Rectal smooth muscle tissue (tissue), 1 donor: ENCODE results near the gene METTL17.
"Not testable (repeated sequence)": the region's sequence is repeated elsewhere in the genome, so short reads cannot be mapped to it uniquely, and the experiment has no call there.

Source experiments
- H3K27ac ChIP-seq: one replicate; pipeline ENCODE4 v1.7.0; 2013; ENCODE audit warnings: low read depth, low read length, inconsistent platforms
- H3K27me3 ChIP-seq: one replicate; pipeline ENCODE4 v1.7.0; 2013; ENCODE audit warnings: low read length; ENCODE audit not compliant: control insufficient read depth, insufficient read depth
- H3K36me3 ChIP-seq: one replicate; pipeline ENCODE4 v1.7.0; 2013; ENCODE audit warnings: low read length; ENCODE audit not compliant: control insufficient read depth, insufficient read depth
- H3K4me1 ChIP-seq: one replicate; pipeline ENCODE4 v1.7.0; 2013; ENCODE audit warnings: low read length; ENCODE audit not compliant: control insufficient read depth, insufficient read depth
- H3K4me3 ChIP-seq: one replicate; pipeline ENCODE4 v1.7.0; 2013; ENCODE audit warnings: low read length
- H3K9ac ChIP-seq: one replicate; pipeline ENCODE4 v1.7.0; 2013; ENCODE audit warnings: low read length

The METTL17 gene

GRCh38 chr14:21032326-21033132, 42.7 kb downstream of the METTL17 start:
- Histone ChIP-seq H3K36me3 (no peaks in the 10 kb centered on the region), H3K9ac (no peak overlapping the region), H3K27ac (no peak overlapping the region), H3K4me3 (no peak overlapping the region), H3K4me1 (no peaks in the 10 kb centered on the region), H3K27me3 (no peaks in the 10 kb centered on the region)

DNA sequence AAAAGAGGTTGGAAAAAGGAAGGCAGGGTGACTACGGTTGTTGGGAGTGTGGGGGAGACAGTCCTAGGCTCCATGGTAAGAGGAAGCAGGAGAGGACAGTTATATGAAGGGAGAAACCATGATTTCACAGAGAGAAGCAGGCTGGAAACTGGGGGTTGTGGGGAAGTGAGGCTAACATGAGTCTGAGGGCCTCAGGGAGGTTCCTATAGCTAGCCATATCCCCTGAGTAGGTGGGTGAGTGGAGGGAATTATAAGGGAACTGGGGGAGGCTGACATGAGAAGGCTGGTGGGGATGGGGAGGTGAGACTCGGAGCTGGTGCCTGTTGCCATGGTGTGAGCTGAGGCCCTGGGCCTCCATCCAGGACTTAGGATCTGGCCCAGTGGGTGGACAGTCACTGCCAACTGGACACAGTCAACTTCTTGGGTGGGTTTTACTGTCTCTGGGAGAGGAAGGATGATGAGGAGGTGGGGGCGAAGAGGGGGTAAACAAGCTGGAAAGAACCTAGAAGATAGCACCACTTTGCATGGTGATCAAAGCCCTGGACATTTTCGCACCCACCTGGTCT, 43.4 kb downstream of the METTL17 start:
- Histone ChIP-seq H3K4me1 (no peaks in the 10 kb centered on the region), H3K27me3 (no peaks in the 10 kb centered on the region), H3K36me3 (no peaks in the 10 kb centered on the region), H3K4me3 (no peak overlapping the region), H3K27ac (no peak overlapping the region), H3K9ac (no peak overlapping the region)

GRCh38 chr14:21034707-21035106, 44.9 kb downstream of the METTL17 start, which contains the start of gene RNASE13:
TSS of gene RNASE13 (minus strand) at chr14:21034807. CDS start at chr14:21034288, 519 bp downstream.
- no peak within 1 kb of the TSS for H3K27ac ChIP-seq

GRCh38 chr14:21036751-21037150, 47.0 kb downstream of the METTL17 start:
- Histone ChIP-seq H3K27me3 (no peaks in the 10 kb centered on the region), H3K27ac (no peak overlapping the region), H3K4me3 (no peak overlapping the region), H3K4me1 (peaks cover 16% of the 10 kb centered on the region), H3K9ac (no peak overlapping the region), H3K36me3 (no peaks in the 10 kb centered on the region)

More at GRCh38 chr14:21034707-21035106, 44.9 kb downstream of the METTL17 start, which contains the start of gene RNASE13:
- no peak within 1 kb of the TSS for H3K9ac ChIP-seq
- H3K4me3 ChIP-seq: no peak within 1 kb of the TSS
- H3K36me3 ChIP-seq: no peaks in the 10 kb centered on the region
- peaks cover 12% of the 10 kb centered on the region for H3K4me1 ChIP-seq
- no peaks in the 10 kb centered on the region for H3K27me3 ChIP-seq

- Histone ChIP-seq H3K27me3 (no peaks in the 10 kb centered on the region), H3K9ac (no peak overlapping the region), H3K27ac (no peak overlapping the region), H3K36me3 (no peaks in the 10 kb centered on the region), H3K4me1 (peaks cover 16% of the 10 kb centered on the region), H3K4me3 (no peak overlapping the region)
These were observed 47.4 kb downstream of the METTL17 start for GRCh38 chr14:21037156-21037555.

- Histone ChIP-seq H3K27me3 (no peaks in the 10 kb centered on the region), H3K4me3 (peak overlapping the region; percentile 32), H3K36me3 (no peaks in the 10 kb centered on the region), H3K4me1 (peaks cover 16% of the 10 kb centered on the region), H3K9ac (peak overlapping the region; percentile 27), H3K27ac (peak overlapping the region; percentile 85)
These were observed 49.0 kb downstream of the METTL17 start for GRCh38 chr14:21038441-21039422.

GRCh38 chr14:21039585-21040369, 50.0 kb downstream of the METTL17 start:
- Histone ChIP-seq H3K4me1 (peaks cover 16% of the 10 kb centered on the region), H3K27ac (peak overlapping the region; percentile 85), H3K36me3 (no peaks in the 10 kb centered on the region), H3K4me3 (peak overlapping the region; percentile 32), H3K27me3 (no peaks in the 10 kb centered on the region), H3K9ac (peak overlapping the region; percentile 27)

DNA sequence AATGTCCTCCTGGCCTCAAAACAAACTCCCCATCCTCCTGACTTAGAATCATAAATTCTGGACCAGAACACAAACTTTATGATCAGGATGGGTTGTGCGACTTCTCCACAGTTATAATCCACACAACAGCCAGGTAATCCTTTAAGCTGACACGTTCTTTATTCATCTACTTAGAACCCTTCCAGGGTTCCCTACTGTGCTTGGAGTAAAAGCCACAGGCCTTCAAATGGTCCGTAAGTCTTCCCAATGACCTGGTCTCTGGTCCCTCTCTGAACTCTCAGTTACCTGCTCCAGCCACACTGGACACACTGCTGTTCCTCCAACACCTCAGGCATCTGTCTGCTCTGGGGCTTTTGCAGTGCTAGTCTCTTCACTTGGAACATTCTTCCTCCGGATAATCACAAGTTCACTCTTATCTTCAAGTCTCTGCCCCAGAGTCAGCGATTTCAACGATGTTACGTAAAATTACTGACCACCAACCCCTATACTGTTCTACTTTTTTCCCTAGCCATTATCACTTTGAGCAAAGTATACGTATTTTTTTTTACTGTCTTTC, 50.7 kb downstream of the METTL17 start:
- Histone ChIP-seq H3K4me1 (peaks cover 16% of the 10 kb centered on the region), H3K27ac (no peak overlapping the region), H3K36me3 (no peaks in the 10 kb centered on the region), H3K9ac (no peak overlapping the region), H3K27me3 (no peaks in the 10 kb centered on the region), H3K4me3 (no peak overlapping the region)

GRCh38 chr14:21040941-21041340, 51.2 kb downstream of the METTL17 start:
- H3K27ac ChIP-seq, H3K4me3 ChIP-seq, H3K27me3 ChIP-seq, H3K36me3 ChIP-seq, H3K9ac ChIP-seq: not testable (repeated sequence)
- H3K4me1 ChIP-seq: peaks cover 16% of the 10 kb centered on the region

GRCh38 chr14:21041676-21042433, 52.1 kb downstream of the METTL17 start, which contains the start of gene RNASE7:
TSS of gene RNASE7 (plus strand) at chr14:21042362. CDS start at chr14:21042993, 631 bp downstream.
- H3K4me1 ChIP-seq: peaks cover 16% of the 10 kb centered on the region
- no peak within 1 kb of the TSS for H3K9ac ChIP-seq
- H3K27me3 ChIP-seq: no peaks in the 10 kb centered on the region
- H3K36me3 ChIP-seq: no peaks in the 10 kb centered on the region
- no peak within 1 kb of the TSS for H3K27ac ChIP-seq
- no peak within 1 kb of the TSS for H3K4me3 ChIP-seq

- Histone ChIP-seq H3K4me3 (no peak overlapping the region), H3K27ac (no peak overlapping the region), H3K36me3 (no peaks in the 10 kb centered on the region), H3K9ac (no peak overlapping the region), H3K4me1 (peaks cover 16% of the 10 kb centered on the region), H3K27me3 (no peaks in the 10 kb centered on the region)
These were observed 53.1 kb downstream of the METTL17 start for GRCh38 chr14:21042918-21043317.
